Uterus (tissue), 2 donors: Measurements from ENCODE around the gene PPARA.

Experiments
- CTCF ChIP-seq, 4 experiments: fragments of 200-600 bp in 2 of 4; fragments of 450-650 bp in 2 of 4; sonication (generic) in 2 of 4; IDR thresholded peaks; one replicate each; pipeline ENCODE4 v1.5.1; 2016 to 2019; ENCODE audit warnings: antibody characterized with exemption in 4 of 4, mild to moderate bottlenecking in 2 of 4, moderate library complexity in 1 of 4
- POLR2A ChIP-seq, 2 donors: fragments of 450-650 bp; IDR thresholded peaks; one replicate each; pipeline ENCODE4 v1.6.1; 2016; ENCODE audit warnings: antibody characterized with exemption in 2 of 2, mild to moderate bottlenecking in 1 of 2, moderate library complexity in 1 of 2

DNA sequence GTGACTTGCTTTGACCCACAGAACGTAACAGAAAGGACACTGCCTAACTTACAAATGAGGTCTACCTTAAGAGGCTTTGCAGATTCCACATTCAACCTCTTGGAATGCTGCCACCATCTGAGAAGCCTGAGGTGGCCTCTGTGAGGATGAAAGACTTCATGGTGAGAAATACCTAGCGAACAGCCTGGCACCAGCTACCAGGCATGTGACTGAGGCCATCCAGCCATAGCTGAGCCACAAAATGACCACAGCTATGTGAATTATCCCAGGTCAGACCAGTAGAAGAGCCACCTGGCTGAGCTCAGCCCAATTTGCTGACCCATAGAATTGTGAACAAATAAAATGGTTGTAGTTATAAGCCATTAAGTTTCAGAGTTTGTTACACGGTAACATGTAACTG, 37.5 kb downstream of the PPARA start:
- TF ChIP-seq CTCF (IDR thresholded peaks at IDR 0.05) (no peak), POLR2A (IDR thresholded peaks at IDR 0.05) (no peak)
